GM18507 (cell line): Measurements from ENCODE around the gene MYOZ3.

ENCODE experiments used
- DNase-seq: peaks from one replicate; pipeline ENCODE4 v3.0.0; 2011; ENCODE audit warnings: low read depth; ENCODE audit not compliant: insufficient read length; ENCODE audit errors: extremely low spot score
- FAIRE-seq: peaks from 2 replicates; lab custom pipeline; 2011; peaks lifted over from hg19 to GRCh38; lab: Jason Lieb, UNC

The MYOZ3 gene

GRCh38 chr5:150675069-150675468, 14.0 kb downstream of the MYOZ3 start:
- no peak for FAIRE-seq
- DNase-seq, result no peak

GRCh38 chr5:150676578-150676977, 15.5 kb downstream of the MYOZ3 start:
- no peak for DNase-seq
- FAIRE-seq, result no peak

DNA sequence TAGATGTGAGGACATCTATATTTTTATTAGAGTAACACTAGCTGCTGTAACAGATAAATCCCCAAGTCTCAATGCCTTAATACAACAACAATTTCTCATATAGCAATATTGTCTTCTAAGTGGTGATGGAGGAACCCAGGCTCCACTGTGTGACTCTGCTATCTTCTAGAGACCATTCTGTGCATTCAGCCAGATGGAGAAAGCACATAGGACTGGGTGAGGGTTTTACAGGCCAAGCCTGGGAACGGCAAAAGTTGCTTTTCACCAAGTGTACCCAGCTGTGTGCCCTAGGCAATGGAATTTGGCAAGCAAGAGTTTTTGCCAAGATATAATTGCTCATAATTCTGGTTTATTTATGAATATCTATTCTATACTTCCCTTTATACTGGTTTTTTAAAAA, 28.1 kb downstream of the MYOZ3 start:
- DNase-seq, result no peak
- FAIRE-seq, result no peak

DNA sequence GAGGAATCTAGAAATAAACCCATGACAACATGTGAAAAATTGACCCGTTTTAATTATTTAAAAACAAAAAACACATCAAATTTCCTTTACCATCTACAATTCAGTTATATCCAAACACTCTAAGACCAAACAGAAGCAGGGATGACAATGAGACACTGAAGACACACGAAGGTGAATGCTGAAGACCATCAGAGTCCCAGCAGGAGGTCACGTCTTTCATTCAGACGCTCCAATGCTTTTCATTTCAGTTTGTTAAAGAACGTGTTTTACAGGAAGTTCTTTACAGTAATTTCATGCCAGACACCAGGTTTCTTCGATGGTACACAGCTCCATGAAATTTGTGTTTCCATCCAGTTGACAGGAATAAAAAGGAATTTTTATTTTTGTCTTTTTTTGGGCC, 29.7 kb downstream of the MYOZ3 start:
- no peak for FAIRE-seq
- DNase-seq, result no peak

GRCh38 chr5:150692276-150692675, 31.2 kb downstream of the MYOZ3 start:
- no peak for DNase-seq
- no peak for FAIRE-seq

GRCh38 chr5:150694612-150695011, 33.6 kb downstream of the MYOZ3 start:
- FAIRE-seq (no peak), DNase-seq (no peak)

DNA sequence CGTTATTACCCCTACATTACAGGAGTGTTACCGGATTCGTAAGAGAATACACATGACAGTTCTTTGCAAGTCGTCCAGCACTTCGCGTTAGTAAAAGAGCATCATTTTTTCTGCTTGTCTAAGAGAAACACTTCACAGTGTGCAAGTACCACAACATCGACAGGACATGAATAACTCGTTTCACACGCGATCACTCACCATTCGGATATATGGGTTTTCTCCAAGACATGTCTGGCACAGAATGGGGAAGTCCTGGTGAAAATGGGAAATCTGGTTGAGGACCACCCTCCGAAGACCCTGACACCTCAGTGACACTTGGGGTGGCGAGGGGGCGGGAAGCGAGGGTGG, 39.2 kb downstream of the MYOZ3 start:
- DNase-seq, result no peak
- no peak for FAIRE-seq

DNA sequence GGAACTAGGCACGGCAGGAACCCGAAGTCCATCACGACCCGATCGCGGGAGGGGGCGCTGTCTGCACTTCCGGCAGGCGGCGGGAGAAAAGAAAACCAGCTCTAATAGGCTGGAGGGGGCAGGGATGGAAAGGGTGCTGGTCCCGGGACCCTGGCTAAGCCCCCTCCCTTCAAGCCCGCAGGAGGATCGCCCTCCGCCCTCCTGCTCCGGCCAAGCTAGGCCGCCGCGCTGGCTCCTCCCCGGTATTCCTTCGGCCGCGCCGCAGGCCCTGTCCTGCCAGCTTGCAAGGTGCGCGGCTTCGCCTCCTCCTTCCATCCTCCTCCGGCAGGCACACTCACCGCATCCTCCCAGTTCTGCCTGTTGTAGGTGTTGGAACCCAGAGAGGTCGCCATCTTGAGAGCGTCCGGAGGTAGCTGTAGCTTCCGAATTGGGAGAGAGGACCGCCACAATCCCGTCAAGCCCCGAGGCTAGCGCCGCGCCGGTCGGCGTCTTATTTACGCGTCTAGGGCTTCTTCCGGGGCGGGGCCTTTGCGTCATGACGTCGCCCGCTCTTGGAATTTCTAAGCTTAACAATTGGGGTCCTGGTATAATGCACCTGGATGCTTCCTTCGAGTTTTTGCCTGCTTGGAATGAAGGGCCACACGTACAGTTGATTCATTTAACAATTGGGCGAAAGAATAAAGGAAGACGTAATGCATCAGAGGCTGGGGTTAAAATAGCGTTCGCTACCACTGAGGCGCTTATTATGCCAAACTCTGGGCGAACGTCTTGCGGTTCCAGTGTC, 39.7 kb downstream of the MYOZ3 start, which contains the start of gene RBM22:
Gene RBM22, minus strand, starts transcription at position 469 of the 784 bp plus-strand sequence. Its CDS starts 77 bp downstream, at position 392.
- DNase-seq, result peak; percentile 70
- FAIRE-seq, result peak; percentile 97

DNA sequence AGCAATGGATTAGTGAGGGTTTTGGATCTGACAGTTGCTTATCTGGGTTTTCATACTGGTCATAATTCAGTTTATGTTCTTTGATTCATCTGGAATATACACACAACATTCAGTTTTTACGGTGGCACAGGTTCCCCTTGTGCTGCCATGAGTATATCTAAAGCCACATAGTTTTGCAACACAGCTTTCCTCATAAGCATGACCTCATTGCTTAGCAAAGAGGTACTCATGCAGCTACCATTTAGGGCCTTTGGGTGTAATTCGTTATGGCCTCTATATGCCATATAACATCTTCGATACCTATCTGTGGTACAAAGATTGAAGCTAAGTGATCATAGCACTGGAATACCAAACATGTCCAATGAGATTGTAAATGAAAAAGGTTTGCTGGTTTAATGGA, 42.7 kb downstream of the MYOZ3 start:
- DNase-seq (no peak), FAIRE-seq (no peak)

DNA sequence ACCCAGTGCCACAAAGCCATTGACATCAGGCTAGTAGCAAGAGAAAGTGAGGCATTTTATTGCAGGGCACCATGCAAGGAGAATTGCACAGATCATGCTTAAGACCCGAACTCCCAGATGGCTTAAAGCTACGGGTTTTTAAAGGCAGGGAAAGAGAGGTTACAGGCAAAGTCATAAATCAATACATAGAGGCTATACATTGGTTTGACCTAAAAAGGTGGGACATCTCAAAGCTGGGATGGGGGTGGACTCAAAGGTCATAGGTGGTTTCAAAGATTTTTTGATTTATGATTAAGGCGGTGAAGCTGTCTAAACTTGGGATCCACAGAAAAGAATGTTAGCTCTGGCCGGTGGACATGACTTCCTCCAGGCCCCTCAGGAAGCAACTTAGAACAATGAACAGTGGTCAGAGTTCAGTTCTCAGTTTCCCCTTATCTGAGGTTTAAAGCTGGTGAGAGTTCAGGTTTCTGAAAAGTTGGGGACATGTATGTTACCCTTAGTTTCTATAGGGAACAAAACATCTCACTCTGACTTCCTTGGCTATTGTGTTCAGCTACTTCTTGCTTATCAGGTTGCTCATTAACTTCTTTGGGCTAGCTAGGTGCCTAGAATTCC, 45.8 kb downstream of the MYOZ3 start:
- DNase-seq (no peak), FAIRE-seq (no peak)

DNA sequence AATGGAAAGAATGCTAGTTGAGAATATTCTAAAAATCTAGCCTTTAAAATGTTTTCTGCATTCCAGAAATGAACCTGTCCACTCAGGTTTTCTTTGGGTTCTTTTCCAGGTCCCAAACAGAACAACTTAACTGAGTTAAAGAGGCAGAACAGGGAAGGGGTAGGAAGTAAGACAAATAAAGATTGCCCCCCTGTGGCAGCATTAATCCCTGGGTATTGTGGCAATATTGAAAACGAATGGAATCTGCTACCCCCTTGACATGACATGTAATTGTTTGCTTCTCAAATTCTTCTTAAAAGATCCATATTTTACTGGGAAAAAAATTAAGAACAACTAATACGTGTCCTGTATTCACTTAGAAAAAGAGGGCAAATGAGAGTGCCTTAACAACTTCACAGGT, 49.1 kb downstream of the MYOZ3 start:
- FAIRE-seq, result no peak
- DNase-seq, result no peak

DNA sequence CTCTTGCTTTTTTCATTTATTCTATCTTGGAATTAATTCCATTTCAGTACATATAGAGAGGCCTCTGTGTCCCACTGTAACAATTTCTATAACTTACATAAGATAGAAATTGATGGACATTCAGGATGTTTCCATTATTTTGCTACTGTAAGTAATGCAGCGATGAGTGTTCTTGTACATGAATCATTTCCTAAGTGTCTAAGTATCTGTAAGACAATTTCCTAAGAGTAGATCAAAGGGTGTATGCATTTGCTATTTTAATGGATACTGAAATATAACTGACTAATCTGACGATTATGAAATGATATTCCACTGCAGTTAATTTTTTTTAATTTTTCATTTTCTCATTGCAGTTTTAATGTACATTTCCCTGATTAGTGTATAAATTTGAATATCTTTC, 62.8 kb downstream of the MYOZ3 start:
- DNase-seq (no peak), FAIRE-seq (no peak)
